HepG2 (cell line): ENCODE measurements around the gene BCAS3. TPM values are rescaled to one million over a fixed set of nuclear protein-coding genes. Genes with fewer than 3 reads are reported as not detected.

ENCODE experiments used
- BRD4 ChIP-seq: sonication (generic); formaldehyde crosslinking; IDR thresholded peaks from 2 replicates; pipeline ENCODE4 v1.4.0; 2020; ENCODE audit warnings: missing genetic modification reagents
- EED ChIP-seq: sonication (generic); formaldehyde crosslinking; IDR thresholded peaks from 2 replicates; pipeline ENCODE4 v1.5.0; 2020; ENCODE audit warnings: mild to moderate bottlenecking, missing genetic modification reagents
- ETV6 ChIP-seq: sonication (generic); formaldehyde crosslinking; conservative IDR thresholded peaks from 2 replicates; pipeline ENCODE4 v1.4.0; 2020; ENCODE audit warnings: missing genetic modification reagents
- MIER2 ChIP-seq: IDR thresholded peaks from 2 replicates; pipeline ENCODE4 v1.6.1; 2016; ENCODE audit warnings: missing biosample characterization, missing genetic modification reagents
- MYNN ChIP-seq: sonication (generic); formaldehyde crosslinking; IDR thresholded peaks from 2 replicates; pipeline ENCODE4 v1.4.0; 2020; ENCODE audit warnings: mild to moderate bottlenecking, low read depth, missing genetic modification reagents
- NCOA5 ChIP-seq: sonication (generic); formaldehyde crosslinking; IDR thresholded peaks from 2 replicates; pipeline ENCODE4 v1.4.0; 2020; ENCODE audit warnings: missing genetic modification reagents
- NR0B2 ChIP-seq: sonication (generic); formaldehyde crosslinking; IDR thresholded peaks from 2 replicates; pipeline ENCODE4 v1.4.0; 2020; ENCODE audit warnings: mild to moderate bottlenecking, missing genetic modification reagents
- SALL2 ChIP-seq: sonication (generic); formaldehyde crosslinking; IDR thresholded peaks from 2 replicates; pipeline ENCODE4 v1.8.1; 2023; ENCODE audit warnings: mild to moderate bottlenecking, missing genetic modification reagents, inconsistent platforms
- SOX5 ChIP-seq: IDR thresholded peaks from 2 replicates; pipeline ENCODE4 v1.6.1; 2016; ENCODE audit warnings: borderline replicate concordance
- TAF15 ChIP-seq: fragments of 200-400 bp; formaldehyde crosslinking; IDR thresholded peaks from one replicate; pipeline ENCODE4 v1.6.1; 2018; ENCODE audit warnings: mild to moderate bottlenecking, low read depth, low read length; ENCODE audit not compliant: poor library complexity, severe bottlenecking
- TCF7L2 ChIP-seq: IDR thresholded peaks from 2 replicates; pipeline ENCODE4 v1.6.1; 2011; ENCODE audit warnings: mild to moderate bottlenecking, low read depth, low read length, moderate library complexity
- ZFP36L2 ChIP-seq: sonication (generic); formaldehyde crosslinking; IDR thresholded peaks from 2 replicates; pipeline ENCODE4 v1.4.0; 2020; ENCODE audit warnings: missing genetic modification reagents
- ZFYVE20 ChIP-seq: sonication (generic); formaldehyde crosslinking; IDR thresholded peaks from 2 replicates; pipeline ENCODE4 v1.8.0; 2023; ENCODE audit warnings: low read depth, mild to moderate bottlenecking, moderate library complexity, missing genetic modification reagents, borderline replicate concordance
- ZMYM2 ChIP-seq: sonication (generic); formaldehyde crosslinking; IDR thresholded peaks from 2 replicates; pipeline ENCODE4 v1.8.0; 2022; ENCODE audit warnings: mild to moderate bottlenecking, missing genetic modification reagents
- ZNF142 ChIP-seq: sonication (generic); formaldehyde crosslinking; IDR thresholded peaks from 2 replicates; pipeline ENCODE4 v1.4.0; 2020; ENCODE audit warnings: missing genetic modification reagents
- ZNF20 ChIP-seq: sonication (generic); formaldehyde crosslinking; IDR thresholded peaks from 2 replicates; pipeline ENCODE4 v1.4.0; 2020; ENCODE audit warnings: mild to moderate bottlenecking, moderate library complexity, missing genetic modification reagents
- ZNF232 ChIP-seq: sonication (generic); formaldehyde crosslinking; IDR thresholded peaks from 2 replicates; pipeline ENCODE4 v1.4.0; 2020; ENCODE audit warnings: missing genetic modification reagents, borderline replicate concordance
- ZNF264 ChIP-seq: sonication (generic); formaldehyde crosslinking; IDR thresholded peaks from 2 replicates; pipeline ENCODE4 v1.4.0; 2020; ENCODE audit warnings: missing genetic modification reagents
- ZNF33B ChIP-seq: sonication (generic); formaldehyde crosslinking; IDR thresholded peaks from 2 replicates; pipeline ENCODE4 v1.5.1; 2020; ENCODE audit warnings: mild to moderate bottlenecking, missing genetic modification reagents
- ZNF468 ChIP-seq: sonication (generic); formaldehyde crosslinking; IDR thresholded peaks from 2 replicates; pipeline ENCODE4 v1.8.0; 2022; ENCODE audit warnings: mild to moderate bottlenecking, moderate library complexity, missing genetic modification reagents
- ZNF484 ChIP-seq: sonication (generic); formaldehyde crosslinking; IDR thresholded peaks from 2 replicates; pipeline ENCODE4 v1.5.1; 2020; ENCODE audit warnings: mild to moderate bottlenecking, low read depth, missing genetic modification reagents, borderline replicate concordance
- ZNF510 ChIP-seq: sonication (generic); formaldehyde crosslinking; IDR thresholded peaks from 2 replicates; pipeline ENCODE4 v1.4.0; 2020; ENCODE audit warnings: low read depth, mild to moderate bottlenecking, missing genetic modification reagents
- ZNF512 ChIP-seq: sonication (generic); formaldehyde crosslinking; IDR thresholded peaks from 2 replicates; pipeline ENCODE4 v1.4.0; 2020; ENCODE audit warnings: mild to moderate bottlenecking, missing genetic modification reagents
- polyA plus RNA-seq, 8 experiments: library from polyadenylated mRNA; depleted of rRNA in 3 of 8; stranded (reverse) in 7 of 8; unstranded in 1 of 8; fragments of >200 nt; fragmentation: Illumina TruSeq in 4 of 8; extraction: Trizol in 4 of 8; gene quantifications; 2 replicates each; pipeline versions ENCODE4 v1.2.1 to v1.2.3, GENCODE V29; 2011 to 2016; ENCODE audit warnings: low read depth in 4 of 8, missing spikeins in 1 of 8, mixed read lengths in 1 of 8; ENCODE audit not compliant: insufficient read depth in 1 of 8
- total RNA-seq, 5 experiments: library from RNA; depleted of rRNA; stranded (reverse); fragments of >200 nt; fragmentation: Illumina TruSeq; extraction: Trizol; gene quantifications; 2 replicates each; pipeline ENCODE4 v1.2.3, GENCODE V29; 2016; ENCODE audit warnings: low read depth in 1 of 5

The BCAS3 gene
- total and polyA plus RNA-seq, 2 of the 13 experiments (the other 11 are each of a cell fraction or from before 2014, with no cell fraction given), result 10.7 to 11.2 TPM

GRCh38 chr17:61363601-61364462 lies 686.2 kb downstream of the BCAS3 start (continued):
- no peak for TF ChIP-seq ZNF142
- TF ChIP-seq BRD4 (CRISPR knock-in tag), result peak; percentile 92
- TF ChIP-seq SOX5, result peak; percentile 84
- TF ChIP-seq MIER2, result peak; percentile 73
- TF ChIP-seq ZMYM2 (CRISPR knock-in tag), result peak; percentile 95
- TF ChIP-seq SALL2, result 0 out of 2 replicates have a peak, but pooled peaks have one; percentile 7
- no peak for TF ChIP-seq ZNF468 (CRISPR knock-in tag)
- no peak; the same call in 1 of the 2 replicates for TF ChIP-seq ZNF232 (CRISPR knock-in tag)
- no peak for TF ChIP-seq NR0B2 (CRISPR knock-in tag)
- no peak for TF ChIP-seq ZNF510
- no peak for TF ChIP-seq TAF15
- no peak for TF ChIP-seq ZNF512
- TF ChIP-seq MYNN (CRISPR knock-in tag), result no peak
- no peak; the same call in 1 of the 2 replicates for TF ChIP-seq TCF7L2
- no peak for TF ChIP-seq ZNF33B
- no peak for TF ChIP-seq ZFYVE20 (CRISPR knock-in tag)
- TF ChIP-seq NCOA5 (CRISPR knock-in tag), result no peak
- TF ChIP-seq EED (CRISPR knock-in tag), result no peak
- no peak for TF ChIP-seq ZNF20 (CRISPR knock-in tag)
- no peak for TF ChIP-seq ZFP36L2
- peak; percentile 83; the same call in 1 of the 2 replicates for TF ChIP-seq ZNF264
- TF ChIP-seq ETV6 (CRISPR knock-in tag), result no peak
- no peak for TF ChIP-seq ZNF484 (CRISPR knock-in tag)
